ENCODE results near the gene KIAA1191.
A peak's percentile ranks its signal among the peaks of the same experiment; 100 is the strongest.
"Not testable (repeated sequence)": the region's sequence is repeated elsewhere in the genome, so short reads cannot be mapped to it uniquely, and the experiment has no call there.

The KIAA1191 gene

GRCh38 chr5:176361437-176362232 is at the start of gene KIAA1191:
Gene KIAA1191, minus strand, starts transcription at chr5:176361764. Its CDS starts 2,256 bp downstream, at chr5:176359508.
- Histone ChIP-seq H3K4me3 (peak within 1 kb of the TSS; percentile 84 to 90), H3K9me3 (no peaks in the 10 kb centered on the region), H3K4me1 (peaks cover 0 to 33% (median 13%) of the 10 kb centered on the region in 4 donors), H3K27me3 (no peaks in the 10 kb centered on the region), H3K27ac (peak within 1 kb of the TSS; percentile 79 to 85), H3K36me3 (peaks cover 0 to 13% (median 4%) of the 10 kb centered on the region in 3 donors)
- intact Hi-C loops (cut with DNase I; ENCODE audit: low total_unique reads) = no loop called here
- DNase-seq = peak; percentile 94 to 96
- TF ChIP-seq CTCF (IDR thresholded peaks at IDR 0.05) = no peak

DNA sequence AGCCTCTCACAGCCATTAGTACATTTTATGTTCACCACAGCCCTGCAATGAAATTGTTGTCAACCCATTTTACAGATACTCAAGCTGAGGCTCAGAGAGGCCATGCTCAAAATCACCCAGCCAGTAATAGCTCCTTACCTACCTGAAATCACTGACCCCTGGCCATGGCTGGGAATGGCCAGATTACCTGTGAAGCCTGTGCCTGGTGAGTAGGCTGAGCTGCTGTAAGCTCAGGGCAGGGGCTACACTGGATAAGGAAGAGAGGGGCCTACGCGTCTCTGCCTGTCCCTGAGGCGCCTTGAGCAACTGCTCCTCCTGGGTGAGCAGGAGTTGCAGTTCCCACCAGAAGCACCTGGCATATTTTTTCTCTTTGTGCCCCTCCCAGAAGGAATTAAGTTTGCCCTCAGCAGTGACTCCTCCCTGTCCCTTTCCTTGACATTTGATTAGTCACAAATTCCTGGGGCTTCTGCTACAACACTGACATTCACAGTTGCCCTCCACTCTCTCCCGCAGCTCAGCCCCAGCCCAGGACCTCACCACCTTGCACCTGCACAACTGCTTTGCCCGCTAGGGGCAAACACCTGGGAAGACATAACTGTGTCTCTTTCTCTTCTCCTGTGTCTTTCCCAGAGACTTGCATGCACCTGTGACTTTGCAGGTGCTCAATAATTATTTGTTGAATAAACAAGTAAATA is 49.1 kb upstream of the KIAA1191 start:
- Histone ChIP-seq H3K4me3 (no peak overlapping the region), H3K27me3 (no peaks in the 10 kb centered on the region), H3K27ac (no peak overlapping the region), H3K9me3 (no peaks in the 10 kb centered on the region), H3K36me3 (peaks cover 17 to 50% (median 38%) of the 10 kb centered on the region in 3 donors), H3K4me1 (peaks cover 5 to 43% (median 35%) of the 10 kb centered on the region in 4 donors)
- no peak for TF ChIP-seq CTCF (IDR thresholded peaks at IDR 0.05)
- DNase-seq = peak in 1 of 2 donors; percentile 39
- intact Hi-C loops (cut with DNase I; ENCODE audit: low total_unique reads) = loop anchor here (10.0 kb wide), 1 partner anchor 234 kb away; the partner anchor contains the start of gene TSPAN17

GRCh38 chr5:176409765-176410164 is 48.2 kb upstream of the KIAA1191 start:
- no peak for TF ChIP-seq CTCF (IDR thresholded peaks at IDR 0.05)
- H3K27me3 ChIP-seq = no peaks in the 10 kb centered on the region
- intact Hi-C loops (cut with DNase I; ENCODE audit: low total_unique reads) = loop anchor here (10.0 kb wide), 1 partner anchor 235 kb away; the partner anchor contains the start of gene TSPAN17
- peaks cover 1 to 35% (median 27%) of the 10 kb centered on the region in 4 donors for H3K4me1 ChIP-seq
- peaks cover 19 to 52% (median 41%) of the 10 kb centered on the region in 3 donors for H3K36me3 ChIP-seq
- no peak overlapping the region for H3K4me3 ChIP-seq
- DNase-seq = peak in 1 of 2 donors; percentile 56
- H3K9me3 ChIP-seq = no peaks in the 10 kb centered on the region
- H3K27ac ChIP-seq = no peak overlapping the region

GRCh38 chr5:176408590-176408989 is 47.0 kb upstream of the KIAA1191 start:
- no peak for TF ChIP-seq CTCF (IDR thresholded peaks at IDR 0.05)
- H3K4me1 ChIP-seq = peaks cover 0 to 23% (median 15%) of the 10 kb centered on the region in 4 donors
- peak in 1 of 2 donors; percentile 6 for DNase-seq
- intact Hi-C loops (cut with DNase I; ENCODE audit: low total_unique reads) = no loop called here
- no peaks in the 10 kb centered on the region for H3K9me3 ChIP-seq
- H3K27ac ChIP-seq = no peak overlapping the region
- H3K4me3 ChIP-seq = no peak overlapping the region
- H3K36me3 ChIP-seq = peaks cover 23 to 62% (median 52%) of the 10 kb centered on the region in 3 donors
- H3K27me3 ChIP-seq = no peaks in the 10 kb centered on the region

DNA sequence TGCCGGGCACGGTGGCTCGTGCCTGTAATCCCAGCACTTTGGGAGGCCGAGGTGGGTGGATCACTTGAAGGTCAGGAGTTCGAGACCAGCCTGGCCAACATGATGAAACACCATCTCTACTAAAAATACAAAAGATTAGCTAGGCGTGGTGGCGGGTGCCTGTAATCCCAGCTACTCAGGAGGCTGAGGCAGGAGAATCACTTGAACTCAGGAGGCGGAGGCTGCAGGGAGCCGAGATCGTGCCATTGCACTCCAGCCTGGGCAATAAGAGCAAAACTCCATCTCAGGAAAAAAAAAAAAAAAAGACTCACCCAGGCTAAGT is 46.6 kb upstream of the KIAA1191 start:
- intact Hi-C loops (cut with DNase I; ENCODE audit: low total_unique reads); H3K4me3 ChIP-seq; H3K27ac ChIP-seq; H3K27me3 ChIP-seq; H3K9me3 ChIP-seq: not testable (repeated sequence)
- peaks cover 0 to 19% (median 11%) of the 10 kb centered on the region in 4 donors for H3K4me1 ChIP-seq
- peak in 1 of 2 donors; percentile 47 for DNase-seq
- peaks cover 23 to 66% (median 54%) of the 10 kb centered on the region in 3 donors for H3K36me3 ChIP-seq
